ENCODE results near the gene STON2.
"Not testable (repeated sequence)": the region's sequence is repeated elsewhere in the genome, so short reads cannot be mapped to it uniquely, and the experiment has no call there.

The STON2 gene

DNA sequence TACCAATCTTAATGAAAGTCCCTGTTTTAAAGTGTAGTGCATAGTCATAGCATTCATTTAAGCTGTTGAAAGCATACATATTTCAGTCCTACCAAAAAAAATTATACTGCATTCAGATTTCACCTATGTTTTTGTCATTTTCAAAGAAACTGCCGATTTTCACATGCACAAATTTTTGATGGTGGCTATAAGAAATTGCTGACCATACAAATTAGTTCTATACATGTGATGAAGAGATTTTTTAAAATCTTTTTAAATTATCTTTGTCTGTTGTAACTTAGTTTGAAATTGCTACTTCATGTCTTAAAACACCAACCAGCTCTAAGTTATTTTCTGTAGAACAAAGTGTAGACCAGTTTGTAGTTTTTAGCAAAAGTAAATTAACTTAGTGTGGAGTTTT is 175.9 kb downstream of the STON2 start:
- DNase-seq: no peak
- TF ChIP-seq POLR2A (IDR thresholded peaks at IDR 0.05; ENCODE audit: low read length) (no peak), GATA1 (IDR thresholded peaks at IDR 0.05; ENCODE audit: low read depth, low read length) (no peak)

DNA sequence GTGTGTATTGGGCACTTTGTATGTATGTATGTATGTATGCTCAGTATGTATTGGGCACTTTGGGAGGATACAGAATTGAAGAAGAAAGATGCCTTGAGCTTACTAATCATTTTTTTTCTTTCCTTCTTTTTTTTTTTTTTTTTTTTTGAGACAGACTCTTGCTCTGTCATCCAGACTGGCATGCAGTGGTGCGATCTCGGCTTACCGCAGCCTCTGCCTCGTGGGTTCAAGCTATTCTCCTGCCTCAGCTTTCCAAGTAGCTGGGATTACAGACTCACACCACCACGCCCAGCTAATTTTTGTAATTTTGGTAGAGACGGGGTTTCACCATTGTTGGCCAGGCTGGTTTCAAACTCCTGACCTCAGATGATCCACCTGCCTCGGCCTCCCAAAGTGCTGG is 176.3 kb downstream of the STON2 start:
- DNase-seq: not testable (repeated sequence)

DNA sequence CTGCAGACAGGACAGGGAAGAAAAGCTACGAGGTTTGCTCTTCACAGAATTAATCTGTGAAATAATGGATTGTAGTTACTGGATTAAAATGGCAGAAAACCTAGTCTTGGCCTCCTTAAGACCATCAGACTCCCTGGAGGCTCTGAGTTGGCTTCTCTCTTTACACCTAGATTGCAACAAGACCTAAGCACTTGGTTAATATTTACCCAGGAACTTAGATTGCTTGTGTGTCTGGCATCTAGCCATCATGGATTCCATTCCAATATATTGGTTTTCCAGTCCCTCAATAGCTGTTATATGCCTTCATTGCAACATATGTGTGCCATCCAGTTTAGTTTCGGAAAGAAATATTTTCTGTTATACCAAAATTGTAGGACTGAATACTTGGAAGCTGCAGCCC is 177.4 kb downstream of the STON2 start:
- no peak for DNase-seq
- TF ChIP-seq POLR2A (IDR thresholded peaks at IDR 0.05; ENCODE audit: low read length): no peak

DNA sequence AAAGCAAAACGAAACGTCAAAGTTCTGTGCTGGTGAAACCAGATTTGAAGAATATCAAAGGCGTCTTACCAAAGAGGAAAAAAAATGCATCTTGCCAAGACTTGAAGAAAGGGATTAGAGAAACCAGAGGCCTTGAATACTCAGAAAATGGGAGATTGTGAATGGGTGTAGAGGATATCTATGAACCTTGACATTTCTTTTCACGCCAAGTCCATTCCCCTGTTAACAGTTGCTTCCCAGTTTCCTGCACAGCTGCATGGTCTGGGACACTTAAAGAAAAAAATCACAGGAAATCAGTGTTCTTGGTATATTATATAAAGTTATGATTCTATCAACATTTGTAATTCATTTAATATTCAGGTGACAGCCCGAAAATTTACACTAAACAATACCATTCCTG is 178.0 kb downstream of the STON2 start:
- DNase-seq: no peak

DNA sequence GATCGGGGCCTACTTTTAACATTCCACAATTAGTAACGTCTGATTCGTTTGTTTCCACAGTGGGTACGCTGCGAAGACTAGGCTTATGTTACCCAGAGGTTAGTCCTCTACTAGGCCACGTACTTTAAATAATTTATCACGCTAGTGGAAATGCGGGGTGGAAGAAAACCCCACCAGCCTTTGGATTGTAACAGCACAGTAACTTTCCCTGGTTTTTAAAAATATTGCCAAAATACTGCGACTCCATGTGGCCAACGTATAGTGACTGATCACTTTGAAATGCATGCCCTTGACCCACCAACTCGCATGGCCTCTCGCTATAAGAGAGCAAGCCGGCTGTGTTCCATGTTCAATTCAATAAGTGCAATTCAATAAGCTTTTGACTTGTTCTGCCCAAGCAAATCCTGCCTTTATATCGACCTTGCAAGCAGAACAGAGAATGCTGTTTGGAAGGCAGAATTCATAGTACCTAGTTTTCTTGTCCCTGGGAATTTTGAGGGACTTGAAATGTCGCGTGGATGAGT is 178.5 kb downstream of the STON2 start:
- peak; percentile 61 for TF ChIP-seq POLR2A (IDR thresholded peaks at IDR 0.05; ENCODE audit: low read length)
- no peak for TF ChIP-seq GATA1 (IDR thresholded peaks at IDR 0.05; ENCODE audit: low read depth, low read length)
- DNase-seq: peak in 1 of 2 experiments; percentile 54

More for the DNA sequence above, 178.0 kb downstream of the STON2 start:
- no peak for TF ChIP-seq GATA1 (IDR thresholded peaks at IDR 0.05; ENCODE audit: low read depth, low read length)
- no peak for TF ChIP-seq POLR2A (IDR thresholded peaks at IDR 0.05; ENCODE audit: low read length)

DNA sequence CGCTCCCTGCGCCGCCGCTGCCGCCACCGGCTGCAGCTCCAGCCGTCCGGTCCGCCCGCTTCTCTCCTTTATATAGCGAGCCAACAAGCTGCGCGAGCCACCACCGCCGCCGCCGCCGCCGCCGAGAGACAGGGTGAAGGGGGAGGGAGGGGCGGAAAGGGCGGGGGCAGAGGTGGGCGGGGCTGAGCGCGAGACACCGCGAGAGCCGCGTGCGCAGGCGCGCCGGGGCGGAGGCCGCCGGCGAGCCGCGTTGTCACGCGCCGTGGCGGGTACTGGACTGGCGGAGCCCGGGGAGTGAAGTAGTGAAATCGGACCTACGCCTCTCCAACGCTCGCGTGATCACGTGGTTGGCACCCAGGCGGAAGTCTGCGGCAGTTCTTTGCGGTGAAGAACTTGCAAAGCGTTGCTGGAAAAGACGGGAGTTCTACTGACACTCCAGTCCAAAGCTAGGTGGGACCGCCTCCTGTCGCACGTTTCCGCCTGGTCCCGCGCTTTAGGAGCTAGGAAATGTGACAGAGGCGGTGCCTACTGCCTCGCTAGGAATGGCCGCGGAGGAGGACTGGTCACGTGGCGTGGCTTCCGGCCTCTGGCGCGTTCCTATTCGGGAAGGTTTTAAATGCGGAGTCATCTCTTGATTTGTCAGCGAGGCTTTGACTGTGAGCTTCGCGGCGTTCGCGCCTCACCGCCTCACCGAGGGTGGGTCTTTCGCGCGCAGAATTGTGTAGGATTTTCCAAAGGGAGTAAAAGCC is 179.1 kb downstream of the STON2 start, which contains the start of gene GTF2A1:
Gene GTF2A1 (minus strand): TSS at position 130 of the 749 bp plus-strand sequence. CDS start 441 bp downstream, outside the sequence.
- peak; percentile 97 to 99 for DNase-seq
- TF ChIP-seq GATA1 (IDR thresholded peaks at IDR 0.05; ENCODE audit: low read depth, low read length) (no peak), POLR2A (IDR thresholded peaks at IDR 0.05; ENCODE audit: low read length) (peak; percentile 95)

DNA sequence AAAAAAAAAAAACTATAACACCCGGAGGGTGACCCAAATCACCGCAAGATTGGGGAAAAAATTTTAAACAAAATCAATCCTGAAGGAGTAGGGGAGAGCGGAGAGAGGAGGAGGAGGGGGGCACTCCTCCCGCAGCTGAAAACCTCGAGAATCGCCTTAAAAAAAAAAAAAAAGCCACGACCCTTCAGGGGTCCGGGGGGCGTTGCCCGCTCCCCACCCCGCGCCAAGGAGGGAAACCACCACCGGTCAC is 179.6 kb downstream of the STON2 start:
- DNase-seq: no peak
- TF ChIP-seq POLR2A (IDR thresholded peaks at IDR 0.05; ENCODE audit: low read length) (peak; percentile 93), GATA1 (IDR thresholded peaks at IDR 0.05; ENCODE audit: low read depth, low read length) (no peak)

DNA sequence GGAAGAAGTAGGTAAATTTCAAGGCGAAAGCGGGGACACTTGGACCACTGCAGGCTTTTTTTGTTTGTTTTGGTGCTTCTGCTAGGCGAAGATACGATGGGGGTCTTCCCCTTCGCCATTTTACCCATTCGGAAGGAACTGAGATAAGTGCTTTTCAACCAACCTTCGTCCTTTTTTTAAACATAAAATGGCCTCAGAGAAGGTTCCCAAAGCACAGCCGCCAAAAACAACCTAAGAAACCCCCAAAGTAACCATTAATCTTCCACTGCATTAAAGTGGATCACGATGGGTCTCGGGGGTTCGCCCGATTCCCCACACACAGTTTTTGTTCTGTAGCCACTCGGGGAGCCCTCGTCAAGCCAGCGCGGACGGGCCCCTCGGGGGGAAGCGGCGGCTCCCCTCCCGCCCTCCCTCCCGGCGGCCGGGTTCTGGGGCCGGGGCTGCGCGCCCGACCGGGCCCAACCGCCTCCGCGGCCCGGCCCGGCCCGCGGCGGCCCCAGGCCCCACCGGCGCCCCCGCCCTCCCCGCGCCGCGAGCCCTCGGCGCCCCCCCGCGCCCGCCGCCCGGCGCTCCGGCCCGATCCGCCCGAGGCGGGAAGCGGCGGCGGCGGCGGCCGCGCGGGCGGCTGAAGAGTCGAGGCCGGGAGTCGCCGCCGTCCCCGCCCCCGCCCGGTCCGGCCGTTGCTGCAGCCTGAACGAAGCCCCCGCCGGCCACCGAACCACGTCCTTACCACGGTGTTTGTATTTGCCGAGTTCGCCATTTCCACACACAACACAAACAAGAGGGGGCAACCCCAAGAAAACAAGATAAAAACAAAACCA is 180.2 kb downstream of the STON2 start:
- TF ChIP-seq POLR2A (IDR thresholded peaks at IDR 0.05; ENCODE audit: low read length) (no peak), GATA1 (IDR thresholded peaks at IDR 0.05; ENCODE audit: low read depth, low read length) (no peak)
- DNase-seq: peak; percentile 76 to 85

DNA sequence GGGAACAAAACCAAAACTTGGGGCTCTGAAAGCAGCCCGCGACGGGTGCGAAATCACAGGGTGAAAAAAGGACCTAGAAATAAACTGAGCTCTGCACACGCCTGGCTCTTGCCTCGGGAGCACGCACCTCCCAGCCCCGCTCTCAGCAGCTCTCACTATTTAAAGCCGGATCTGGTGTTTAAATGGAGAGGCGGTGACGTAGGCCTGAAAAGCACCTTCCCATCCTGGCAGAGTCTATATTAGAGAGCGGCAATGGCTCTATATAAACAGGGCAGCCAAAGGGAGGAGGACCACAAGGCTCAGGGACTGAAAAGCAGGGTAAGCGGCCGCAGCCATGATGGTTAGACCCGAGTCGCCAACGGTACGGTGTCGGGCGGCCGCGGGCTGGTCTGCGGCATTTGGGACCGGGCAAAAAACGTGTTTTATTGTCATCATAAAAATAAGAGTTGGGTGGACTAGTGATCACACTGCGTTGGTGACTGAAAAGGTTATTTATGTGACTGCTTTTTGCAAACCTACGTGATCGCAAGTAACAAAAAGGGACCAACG is 180.8 kb downstream of the STON2 start:
- DNase-seq: peak; percentile 95 to 96
- TF ChIP-seq POLR2A (IDR thresholded peaks at IDR 0.05; ENCODE audit: low read length): peak; percentile 100
- no peak for TF ChIP-seq GATA1 (IDR thresholded peaks at IDR 0.05; ENCODE audit: low read depth, low read length)

DNA sequence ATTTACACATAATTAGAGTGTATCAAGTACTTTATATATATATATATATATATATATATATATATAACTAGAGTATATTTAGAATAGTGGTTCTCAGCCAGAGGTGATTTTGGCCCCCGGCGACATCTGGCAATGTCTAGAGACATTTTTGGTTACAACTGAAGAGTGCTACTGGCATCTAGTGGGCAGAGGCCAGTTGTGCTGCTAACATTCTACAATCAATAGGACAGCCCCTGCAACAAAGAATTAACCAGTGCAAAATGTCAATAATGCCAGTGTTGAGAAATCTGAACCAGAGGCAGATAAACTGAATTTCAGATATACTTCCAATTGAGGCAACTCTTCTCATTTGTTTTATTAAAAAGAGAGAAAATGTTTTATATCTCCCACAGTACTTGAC is 188.3 kb downstream of the STON2 start:
- no peak for TF ChIP-seq GATA1 (IDR thresholded peaks at IDR 0.05; ENCODE audit: low read depth, low read length)
- TF ChIP-seq POLR2A (IDR thresholded peaks at IDR 0.05; ENCODE audit: low read length): no peak
- peak; percentile 30 to 34 for DNase-seq
